MM.1S (cell line): Measurements from ENCODE around the gene SPAG16.

Source experiments
- CTCF ChIP-seq: fragments of 300-600 bp; sonication (generic); IDR thresholded peaks from 2 replicates; pipeline ENCODE4 v1.5.1; 2016; ENCODE audit warnings: antibody characterized with exemption, low read length, mixed read lengths
- EZH2 ChIP-seq: fragments of 300-600 bp; sonication (generic); optimal IDR thresholded peaks from 2 replicates; pipeline ENCODE3; 2017; ENCODE audit warnings: low read depth, mild to moderate bottlenecking, antibody characterized with exemption, low read length, mixed read lengths

- TF ChIP-seq CTCF (no peak), EZH2 (no peak)
These were observed 751.0 kb downstream of the SPAG16 start for GRCh38 chr2:214035091-214035852.
